GM12875 (cell line): ENCODE measurements around the gene SLC1A5.

Source experiments
- H3K4me3 ChIP-seq: one replicate; pipeline ENCODE4 v1.5.1; 2011; ENCODE audit warnings: low read depth, low read length, control low read depth
- CTCF ChIP-seq: IDR thresholded peaks from 2 replicates; pipeline ENCODE4 v1.5.1; 2011; ENCODE audit warnings: low read depth, mild to moderate bottlenecking, control low read depth, inconsistent platforms, low read length, moderate library complexity, borderline replicate concordance; ENCODE audit not compliant: insufficient read depth

Gene SLC1A5

DNA sequence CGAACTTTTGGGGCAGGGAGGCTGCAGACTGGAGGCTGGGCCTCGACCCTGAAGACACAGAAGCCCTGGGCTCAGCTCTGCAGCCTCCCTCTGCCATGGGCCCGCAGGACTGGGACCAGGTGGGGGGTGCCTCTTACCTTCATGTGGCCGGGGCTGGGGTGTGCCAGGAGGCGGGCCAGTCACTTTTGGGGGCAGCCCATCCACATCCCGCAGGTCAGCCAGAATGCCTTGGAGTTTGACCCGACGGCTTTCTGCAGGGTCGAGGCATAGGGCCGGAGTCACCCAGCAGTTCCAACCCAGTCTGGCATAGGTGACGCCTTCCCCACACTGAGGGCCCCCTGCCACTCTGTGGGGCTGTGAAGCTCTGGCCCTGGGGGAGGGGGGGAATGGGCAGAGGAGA is 60.6 kb downstream of the SLC1A5 start:
- TF ChIP-seq CTCF = no peak
- H3K4me3 ChIP-seq = no peak overlapping the region

DNA sequence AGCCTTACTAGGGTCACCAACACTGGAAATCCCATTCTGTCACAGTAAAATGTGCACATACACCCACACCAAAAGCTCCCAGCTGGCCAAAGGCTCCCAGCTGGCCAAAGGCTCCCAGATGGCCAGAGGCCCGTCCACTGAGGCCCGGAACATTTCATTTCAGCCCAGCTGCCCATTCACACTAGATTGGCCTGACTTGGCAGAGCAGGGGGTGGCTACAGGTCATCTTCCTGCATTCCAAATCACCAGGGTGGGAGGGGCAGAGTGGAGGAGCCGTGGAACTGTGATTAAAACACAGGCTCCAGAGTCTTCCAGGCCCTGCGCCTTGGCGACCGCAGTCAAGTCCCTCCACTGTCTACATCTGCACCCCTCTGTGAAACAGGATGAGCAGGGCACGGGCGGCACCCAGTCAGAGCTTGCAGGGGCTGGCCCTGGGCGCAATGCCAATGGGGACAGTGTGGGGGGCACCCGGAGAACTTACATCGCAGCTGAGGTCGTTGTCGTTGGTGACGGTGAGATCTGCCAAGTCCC is 61.4 kb downstream of the SLC1A5 start:
- TF ChIP-seq CTCF = no peak

DNA sequence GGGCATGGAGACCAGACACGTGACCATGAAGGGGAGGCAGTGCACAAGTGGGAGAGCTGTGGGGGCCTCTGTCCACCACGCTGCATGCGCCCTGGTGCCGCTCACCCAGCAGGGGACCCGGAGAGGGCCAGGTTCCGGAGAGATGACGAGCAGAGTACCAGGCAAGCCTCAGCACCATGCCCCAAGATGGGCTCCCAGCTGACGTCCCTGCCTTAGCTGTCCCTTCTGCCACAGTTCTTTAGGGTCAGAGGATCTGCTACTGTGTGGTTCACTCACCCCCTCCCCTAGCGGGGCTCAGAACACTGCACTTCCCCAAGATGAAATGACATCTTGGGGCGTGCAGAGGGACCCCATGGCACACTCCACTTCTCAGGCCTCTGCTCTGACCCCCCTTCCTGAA is 61.8 kb downstream of the SLC1A5 start:
- no peak overlapping the region for H3K4me3 ChIP-seq
- TF ChIP-seq CTCF = no peak

More for the DNA sequence above, 61.4 kb downstream of the SLC1A5 start:
- H3K4me3 ChIP-seq = no peak overlapping the region

DNA sequence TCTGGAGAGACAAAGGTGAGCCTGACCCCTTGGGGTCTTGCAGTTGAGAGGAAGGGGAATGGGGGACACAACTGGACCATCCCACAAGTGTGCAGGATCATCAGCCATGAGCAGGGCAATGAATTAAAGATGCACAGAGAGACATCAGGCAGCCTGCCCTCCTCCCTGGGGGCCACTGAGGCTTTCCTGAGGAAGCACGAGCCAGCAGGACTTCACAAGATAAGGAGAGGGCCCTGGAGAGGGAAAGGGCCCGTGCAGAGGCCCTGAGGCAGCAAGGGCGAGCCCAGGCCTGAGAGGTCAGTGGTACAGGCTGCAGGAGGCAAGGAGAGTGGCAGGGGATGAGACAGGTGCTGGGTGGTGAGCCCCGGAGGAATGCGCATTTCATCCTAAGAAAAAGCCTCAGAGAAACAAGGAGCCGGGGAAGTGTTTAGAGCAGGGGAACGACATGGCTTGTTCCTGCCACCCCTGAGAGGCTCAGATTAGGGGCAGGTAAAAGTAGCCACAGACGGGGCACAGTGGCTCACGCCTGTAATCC is 62.5 kb downstream of the SLC1A5 start:
- no peak for TF ChIP-seq CTCF

DNA sequence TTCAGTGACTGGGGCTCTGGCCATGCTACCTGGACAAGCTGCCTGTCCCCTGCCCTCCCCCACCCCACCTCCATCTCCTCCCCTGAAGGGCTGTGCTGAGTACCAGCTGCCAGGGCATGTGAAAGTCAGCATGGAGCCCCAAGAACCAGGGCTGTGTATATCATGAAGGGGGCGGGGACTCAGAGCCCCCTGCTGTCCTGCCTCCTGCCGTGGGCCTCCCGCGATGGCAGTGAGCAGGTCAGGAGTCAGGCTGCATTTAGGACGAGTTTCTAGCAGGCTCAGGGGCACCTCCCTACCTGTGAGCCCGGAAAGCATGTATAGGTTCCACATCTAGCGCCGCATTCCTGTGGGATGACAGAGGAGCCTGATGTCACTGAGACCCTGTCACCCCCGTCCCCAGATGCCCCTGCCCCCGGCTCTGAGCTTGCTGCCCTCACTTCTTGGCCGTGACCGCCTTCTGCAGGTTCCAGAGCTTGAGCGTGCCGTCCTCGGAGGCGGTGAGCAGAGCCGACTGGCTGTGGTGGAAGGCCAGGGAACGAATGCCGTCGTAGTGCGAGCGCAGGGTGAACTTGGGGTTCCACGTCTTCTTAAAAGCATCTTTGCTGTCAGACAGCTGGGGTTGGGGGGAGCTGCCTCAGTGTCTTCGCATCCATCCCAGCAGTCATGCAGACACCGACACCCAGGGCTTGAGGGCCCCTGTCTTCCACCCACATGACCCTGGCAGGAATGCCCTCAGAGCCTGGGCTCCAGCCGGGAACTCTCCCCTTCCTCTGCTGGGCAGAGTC is 63.2 kb downstream of the SLC1A5 start:
- no peak for TF ChIP-seq CTCF

More for the DNA sequence above, 62.5 kb downstream of the SLC1A5 start:
- no peak overlapping the region for H3K4me3 ChIP-seq

More for the DNA sequence above, 63.2 kb downstream of the SLC1A5 start:
- no peak overlapping the region for H3K4me3 ChIP-seq
